NCI-H2107 treated with DMSO at 0.1 percent for 48 hours (cell line): ENCODE results near the gene CDC20B.
A peak's percentile ranks its signal among the peaks of the same experiment; 100 is the strongest.
"Not testable (repeated sequence)": the region's sequence is repeated elsewhere in the genome, so short reads cannot be mapped to it uniquely, and the experiment has no call there.

Experiments
- DNase-seq: peaks from one replicate; lab custom pipeline; 2025; ENCODE audit not compliant: unreplicated experiment; lab: John Stamatoyannopoulos, UW

Gene CDC20B

GRCh38 chr5:55104946-55105701 is 67.9 kb downstream of the CDC20B start:
- no peak for DNase-seq

- DNase-seq, result no peak
Measured at GRCh38 chr5:55104036-55104772, 68.8 kb downstream of the CDC20B start.

DNA sequence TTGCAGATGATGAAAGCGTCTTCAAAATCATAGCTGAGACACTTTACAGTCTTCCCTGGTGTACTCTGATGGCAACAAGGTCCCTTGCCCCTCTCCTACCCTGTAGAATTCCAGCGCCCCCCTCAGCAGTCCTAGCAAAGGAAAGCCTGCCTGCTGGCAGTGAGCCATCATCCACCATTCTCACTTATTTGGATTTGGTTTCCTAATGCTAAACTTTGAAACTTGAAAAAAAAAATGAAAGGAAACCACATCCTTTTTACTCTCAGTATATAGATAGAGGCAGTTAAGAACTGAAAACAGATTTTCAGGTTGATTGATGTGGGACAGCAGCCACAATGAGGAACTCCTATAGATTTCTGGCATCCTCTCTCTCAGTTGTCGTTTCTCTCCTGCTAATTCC is 70.6 kb downstream of the CDC20B start, which contains the start of gene GZMA:
Gene GZMA (plus strand): TSS at position 299 of the 400 bp plus-strand sequence. CDS start 37 bp downstream, at position 336.
- DNase-seq, result no peak

- DNase-seq, result no peak
Measured at GRCh38 chr5:55101556-55102276, 71.3 kb downstream of the CDC20B start.

DNA sequence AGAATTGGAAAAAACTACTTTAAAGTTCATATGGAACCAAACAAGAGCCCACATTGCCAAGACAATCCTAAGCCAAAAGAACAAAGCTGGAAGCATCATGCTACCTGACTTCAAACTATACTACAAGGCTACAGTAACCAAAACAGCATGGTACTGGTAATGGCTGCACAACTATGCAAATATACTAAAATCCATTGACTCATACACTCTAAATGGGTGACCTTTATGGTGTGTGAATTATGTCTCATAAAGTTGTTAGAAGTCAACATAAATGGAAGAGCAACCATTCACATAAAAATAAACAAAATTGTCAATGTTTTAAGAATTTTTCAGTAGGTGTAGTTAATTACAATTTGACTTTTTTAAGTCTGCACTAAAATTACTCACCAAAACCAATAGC is 71.8 kb downstream of the CDC20B start:
- not testable (repeated sequence) for DNase-seq

DNA sequence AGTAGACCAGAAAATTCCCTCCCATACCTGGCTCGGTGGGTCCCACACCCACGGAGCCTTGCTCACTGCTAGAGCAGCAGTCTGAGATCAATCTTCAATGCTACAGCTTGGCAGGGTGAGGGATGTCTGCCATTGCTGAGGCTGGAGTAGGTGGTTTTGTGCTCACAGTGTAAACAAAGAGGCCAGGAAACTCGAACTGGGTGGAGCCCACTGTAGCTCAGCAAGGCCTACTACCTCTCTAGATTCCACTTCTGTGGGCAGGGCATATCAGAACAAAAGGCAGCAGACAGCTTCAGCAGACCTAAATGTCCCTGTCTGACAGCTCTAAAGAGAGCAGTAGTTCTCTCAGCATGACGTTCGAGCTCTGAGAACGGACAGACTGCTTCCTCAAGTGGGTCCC is 76.1 kb downstream of the CDC20B start:
- DNase-seq, result peak; percentile 34

GRCh38 chr5:55096182-55096581 is 76.8 kb downstream of the CDC20B start:
- no peak for DNase-seq

- not testable (repeated sequence) for DNase-seq
Measured at GRCh38 chr5:55091011-55091410, 82.0 kb downstream of the CDC20B start.

DNA sequence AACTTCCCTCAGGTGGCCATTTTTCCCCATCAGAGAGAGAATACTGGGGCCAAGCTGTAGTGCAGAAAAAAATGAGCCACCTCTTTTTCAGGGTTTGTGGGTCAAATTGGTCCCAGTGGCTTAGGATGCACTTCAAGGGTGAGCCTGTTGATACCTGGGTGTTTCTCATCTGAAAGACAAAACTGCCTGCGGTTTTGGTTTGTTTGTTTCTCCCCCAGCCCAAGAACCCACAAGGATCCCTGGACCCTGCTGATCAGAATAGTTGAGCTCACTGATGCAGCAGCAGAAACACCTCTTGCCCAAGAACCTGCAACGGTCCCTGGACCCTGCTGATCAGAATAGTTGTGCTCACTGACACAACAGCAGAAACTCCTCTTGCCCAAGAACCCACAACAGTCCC is 83.7 kb downstream of the CDC20B start:
- not testable (repeated sequence) for DNase-seq

GRCh38 chr5:55081541-55081940 is 91.4 kb downstream of the CDC20B start:
- DNase-seq, result no peak

- DNase-seq, result no peak
Measured at GRCh38 chr5:55073211-55073610, 99.8 kb downstream of the CDC20B start.

- DNase-seq, result no peak
Measured at GRCh38 chr5:55072666-55073065, 100.3 kb downstream of the CDC20B start.

DNA sequence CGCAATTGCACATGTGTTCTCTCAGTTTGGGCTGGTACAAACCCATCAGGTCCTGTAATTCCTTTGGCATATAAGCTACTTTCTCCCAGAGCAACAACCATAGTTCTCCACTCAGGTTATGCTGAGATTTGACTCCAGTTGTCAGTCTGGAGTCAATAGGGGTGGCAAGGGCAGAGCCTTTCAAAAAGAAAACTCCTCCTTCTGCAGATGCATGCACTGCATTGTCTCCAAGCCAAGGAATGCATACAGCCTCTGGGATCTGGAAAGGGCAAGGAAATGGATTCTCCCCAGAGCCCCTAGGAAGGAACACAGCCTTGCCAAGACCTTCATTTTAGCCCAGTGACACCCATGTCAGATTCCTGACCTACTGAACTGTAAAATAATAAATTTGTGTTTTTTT is 101.6 kb downstream of the CDC20B start:
- no peak for DNase-seq

- DNase-seq, result no peak
Measured at GRCh38 chr5:55070968-55071367, 102.0 kb downstream of the CDC20B start.

DNA sequence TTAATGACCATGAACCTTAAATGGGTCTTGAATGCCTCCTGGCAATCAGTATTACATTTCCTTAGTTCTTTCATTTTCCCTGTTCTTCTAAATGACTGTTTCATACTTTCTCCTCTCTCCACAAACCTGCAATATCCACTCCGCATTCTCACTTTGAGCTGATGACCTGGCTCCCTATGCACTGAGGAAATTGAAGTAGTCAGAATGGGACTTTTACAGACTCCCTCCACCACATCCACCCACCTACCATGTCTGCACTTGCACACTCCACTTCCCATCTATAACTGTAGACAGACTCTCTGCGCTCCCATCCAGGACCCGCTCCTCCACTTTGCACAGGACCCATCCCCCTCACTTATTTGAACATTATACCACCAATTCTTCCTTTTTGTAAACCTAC is 106.7 kb downstream of the CDC20B start:
- no peak for DNase-seq

GRCh38 chr5:55064523-55064922 is 108.5 kb downstream of the CDC20B start:
- no peak for DNase-seq

DNA sequence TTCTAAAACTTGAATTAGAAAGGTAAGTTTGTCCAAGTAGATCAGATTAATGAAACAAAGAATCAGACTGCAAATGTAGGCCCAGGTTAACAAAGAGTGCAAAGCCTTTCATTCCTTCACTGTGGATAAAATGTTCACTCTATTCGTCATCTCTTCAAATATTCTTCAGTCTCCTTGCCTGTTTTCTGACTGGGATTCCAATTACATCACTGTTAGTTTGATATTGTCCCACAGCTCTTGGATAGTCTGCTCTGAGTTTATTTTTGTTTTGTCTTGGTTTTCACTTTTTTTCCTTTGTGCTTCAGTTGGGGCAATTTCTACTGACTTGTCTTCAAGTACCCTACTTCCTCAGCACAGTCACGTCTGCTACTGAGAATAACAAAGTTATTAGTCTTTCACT is 109.1 kb downstream of the CDC20B start:
- DNase-seq, result no peak

- DNase-seq, result no peak
Measured at GRCh38 chr5:55063220-55063863, 109.6 kb downstream of the CDC20B start.
